Stomach (tissue), 4 donors: ENCODE measurements around the gene VRK3.

Experiments used
- EP300 ChIP-seq: sonication (generic); formaldehyde crosslinking; IDR thresholded peaks from one replicate; pipeline ENCODE4 v1.6.1; 2017; ENCODE audit warnings: antibody characterized with exemption
- POLR2A ChIP-seq, 4 donors: fragments of 450-650 bp; IDR thresholded peaks; one replicate each; pipeline ENCODE4 v1.6.1; 2016; ENCODE audit warnings: antibody characterized with exemption in 4 of 4, control low read depth in 2 of 4, mild to moderate bottlenecking in 1 of 4, moderate library complexity in 1 of 4
- POLR2AphosphoS5 ChIP-seq, 3 donors: sonication (generic); formaldehyde crosslinking; IDR thresholded peaks; one replicate each; pipeline ENCODE4 v1.6.1; 2016; ENCODE audit warnings: antibody characterized with exemption in 3 of 3
- TF ChIP-seq, protein P1 (sequence below), 7 experiments: fragments of 450-650 bp in 4 of 7; fragments of 200-600 bp in 3 of 7; sonication (generic) in 3 of 7; IDR thresholded peaks; one replicate each; pipeline ENCODE4 v1.5.1; 2016 to 2019; ENCODE audit warnings: antibody characterized with exemption in 7 of 7, control low read depth in 2 of 7, mild to moderate bottlenecking in 1 of 7

DNA sequence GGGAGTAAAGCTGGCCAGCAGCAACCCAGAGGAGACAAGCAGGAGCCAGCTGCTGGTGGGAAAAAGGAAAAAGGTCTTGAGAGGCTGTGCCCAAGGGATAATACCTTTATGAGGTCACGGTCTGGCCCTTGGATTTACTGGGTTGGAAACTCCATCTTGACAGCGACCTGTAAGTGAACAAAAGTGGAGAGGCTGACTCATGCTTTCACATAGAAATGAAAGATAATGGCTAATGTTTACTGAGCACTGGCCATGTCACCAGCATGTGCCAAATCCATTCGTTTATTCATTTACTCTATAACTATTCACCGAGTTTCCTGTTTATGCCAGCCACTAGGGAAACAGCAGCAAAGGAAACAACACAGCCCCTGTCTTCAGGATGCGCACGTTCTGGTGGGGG is 4.7 kb downstream of the VRK3 start:
- no peak for TF ChIP-seq POLR2A (IDR thresholded peaks at IDR 0.05)
- TF ChIP-seq EP300 = no peak
- TF ChIP-seq, protein P1, sequence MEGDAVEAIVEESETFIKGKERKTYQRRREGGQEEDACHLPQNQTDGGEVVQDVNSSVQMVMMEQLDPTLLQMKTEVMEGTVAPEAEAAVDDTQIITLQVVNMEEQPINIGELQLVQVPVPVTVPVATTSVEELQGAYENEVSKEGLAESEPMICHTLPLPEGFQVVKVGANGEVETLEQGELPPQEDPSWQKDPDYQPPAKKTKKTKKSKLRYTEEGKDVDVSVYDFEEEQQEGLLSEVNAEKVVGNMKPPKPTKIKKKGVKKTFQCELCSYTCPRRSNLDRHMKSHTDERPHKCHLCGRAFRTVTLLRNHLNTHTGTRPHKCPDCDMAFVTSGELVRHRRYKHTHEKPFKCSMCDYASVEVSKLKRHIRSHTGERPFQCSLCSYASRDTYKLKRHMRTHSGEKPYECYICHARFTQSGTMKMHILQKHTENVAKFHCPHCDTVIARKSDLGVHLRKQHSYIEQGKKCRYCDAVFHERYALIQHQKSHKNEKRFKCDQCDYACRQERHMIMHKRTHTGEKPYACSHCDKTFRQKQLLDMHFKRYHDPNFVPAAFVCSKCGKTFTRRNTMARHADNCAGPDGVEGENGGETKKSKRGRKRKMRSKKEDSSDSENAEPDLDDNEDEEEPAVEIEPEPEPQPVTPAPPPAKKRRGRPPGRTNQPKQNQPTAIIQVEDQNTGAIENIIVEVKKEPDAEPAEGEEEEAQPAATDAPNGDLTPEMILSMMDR (IDR thresholded peaks at IDR 0.05) = no peak
- TF ChIP-seq POLR2AphosphoS5 (IDR thresholded peaks at IDR 0.05) = no peak
